ENCODE data around the gene GRIP1.

GRIP1 gene

DNA sequence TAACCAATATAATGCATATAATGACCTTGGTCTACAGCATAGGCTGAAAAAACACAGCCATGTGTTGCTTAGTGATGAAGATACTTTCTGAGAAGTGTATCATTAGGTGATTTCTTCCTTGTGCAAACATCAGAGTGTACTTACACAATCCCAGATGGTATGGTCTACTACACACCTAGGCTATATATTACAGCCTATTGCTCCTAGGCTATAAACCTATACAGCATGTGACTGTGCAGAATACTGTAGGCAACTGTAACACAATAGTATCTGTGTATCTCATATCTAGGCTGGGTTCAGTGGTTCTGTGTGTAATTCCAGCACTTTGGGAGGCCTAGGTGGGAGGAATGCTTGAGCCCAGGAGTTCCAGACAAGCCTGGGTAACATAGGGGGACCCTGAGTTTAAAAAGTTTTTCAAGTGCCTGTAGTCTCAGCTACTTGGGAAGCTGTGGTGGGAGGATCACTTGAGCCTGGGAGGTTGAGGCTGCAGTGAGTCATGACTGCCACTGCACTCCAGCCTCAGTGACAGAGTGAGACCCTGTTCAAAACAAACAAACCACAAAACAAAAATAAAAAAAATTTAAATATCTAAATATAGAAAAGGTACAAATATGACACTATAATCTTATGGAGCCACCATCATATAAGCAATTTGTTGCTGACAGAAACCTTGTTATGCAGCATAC lies 66.6 kb downstream of the GRIP1 start:
- in situ Hi-C loops (cut with HindIII; ENCODE audit: low pct_ligation_motif_present, low sequenced_read_pairs): no loop called here
- DNase-seq: no peak
- H3K4me3 ChIP-seq (ENCODE audit: low read depth, low read length): no peak overlapping the region
- no peaks in the 10 kb centered on the region for H3K27me3 ChIP-seq (replicated peaks)
- no peak overlapping the region for H3K27ac ChIP-seq
- no peaks in the 10 kb centered on the region for H3K36me3 ChIP-seq (replicated peaks)
- TF ChIP-seq, protein P1, sequence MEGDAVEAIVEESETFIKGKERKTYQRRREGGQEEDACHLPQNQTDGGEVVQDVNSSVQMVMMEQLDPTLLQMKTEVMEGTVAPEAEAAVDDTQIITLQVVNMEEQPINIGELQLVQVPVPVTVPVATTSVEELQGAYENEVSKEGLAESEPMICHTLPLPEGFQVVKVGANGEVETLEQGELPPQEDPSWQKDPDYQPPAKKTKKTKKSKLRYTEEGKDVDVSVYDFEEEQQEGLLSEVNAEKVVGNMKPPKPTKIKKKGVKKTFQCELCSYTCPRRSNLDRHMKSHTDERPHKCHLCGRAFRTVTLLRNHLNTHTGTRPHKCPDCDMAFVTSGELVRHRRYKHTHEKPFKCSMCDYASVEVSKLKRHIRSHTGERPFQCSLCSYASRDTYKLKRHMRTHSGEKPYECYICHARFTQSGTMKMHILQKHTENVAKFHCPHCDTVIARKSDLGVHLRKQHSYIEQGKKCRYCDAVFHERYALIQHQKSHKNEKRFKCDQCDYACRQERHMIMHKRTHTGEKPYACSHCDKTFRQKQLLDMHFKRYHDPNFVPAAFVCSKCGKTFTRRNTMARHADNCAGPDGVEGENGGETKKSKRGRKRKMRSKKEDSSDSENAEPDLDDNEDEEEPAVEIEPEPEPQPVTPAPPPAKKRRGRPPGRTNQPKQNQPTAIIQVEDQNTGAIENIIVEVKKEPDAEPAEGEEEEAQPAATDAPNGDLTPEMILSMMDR (IDR thresholded peaks at IDR 0.05; ENCODE audit: low read depth, low read length, missing control alignments): no peak

DNA sequence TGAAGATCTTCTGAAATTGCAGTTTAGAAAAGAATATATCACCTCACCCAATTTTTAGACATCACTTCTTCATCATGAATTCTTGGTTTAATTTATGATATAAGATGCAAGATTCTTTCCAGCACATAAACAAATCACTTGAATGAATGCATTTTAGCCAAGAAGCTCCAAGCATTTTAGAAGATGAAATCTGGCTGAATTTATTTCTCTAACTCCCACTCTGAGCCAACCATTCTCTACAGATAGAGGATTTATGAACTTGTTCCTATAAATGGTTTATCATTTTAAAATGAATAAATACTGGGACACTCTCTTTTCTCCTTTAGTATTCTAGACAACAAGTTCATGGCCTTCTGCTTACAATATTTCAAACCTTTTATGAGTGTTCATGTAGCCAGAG lies 71.7 kb downstream of the GRIP1 start:
- H3K4me3 ChIP-seq (ENCODE audit: low read depth, low read length): no peak overlapping the region
- no peaks in the 10 kb centered on the region for H3K27me3 ChIP-seq (replicated peaks)
- no peaks in the 10 kb centered on the region for H3K36me3 ChIP-seq (replicated peaks)
- H3K27ac ChIP-seq: no peak overlapping the region
- DNase-seq: no peak
- TF ChIP-seq, protein P1 (IDR thresholded peaks at IDR 0.05; ENCODE audit: low read depth, low read length, missing control alignments): no peak
- in situ Hi-C loops (cut with HindIII; ENCODE audit: low pct_ligation_motif_present, low sequenced_read_pairs): no loop called here

DNA sequence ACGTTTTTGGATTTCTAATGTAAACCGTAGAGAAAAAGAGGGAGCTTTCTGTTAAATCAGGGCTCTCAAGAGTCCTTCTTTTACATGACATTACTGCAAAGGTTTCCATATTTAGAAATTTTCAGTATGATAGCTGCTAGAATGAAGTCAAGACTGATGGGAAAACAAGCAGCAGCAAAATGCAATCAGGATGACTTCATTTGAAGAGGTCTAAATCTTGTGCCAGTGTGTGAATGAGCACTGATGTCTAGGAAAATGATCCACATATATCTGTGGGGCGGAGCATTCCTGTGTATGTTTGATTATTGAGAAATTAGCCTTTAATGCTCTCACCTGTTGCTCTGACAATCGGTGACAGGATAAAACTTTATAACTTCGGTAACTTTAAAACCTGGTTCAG lies 73.6 kb downstream of the GRIP1 start:
- no peak for DNase-seq
- in situ Hi-C loops (cut with HindIII; ENCODE audit: low pct_ligation_motif_present, low sequenced_read_pairs): no loop called here
- Histone ChIP-seq H3K27ac (no peak overlapping the region), H3K36me3 (replicated peaks) (no peaks in the 10 kb centered on the region), H3K27me3 (replicated peaks) (no peaks in the 10 kb centered on the region), H3K4me3 (ENCODE audit: low read depth, low read length) (no peak overlapping the region)
- TF ChIP-seq, protein P1 (IDR thresholded peaks at IDR 0.05; ENCODE audit: low read depth, low read length, missing control alignments): no peak

DNA sequence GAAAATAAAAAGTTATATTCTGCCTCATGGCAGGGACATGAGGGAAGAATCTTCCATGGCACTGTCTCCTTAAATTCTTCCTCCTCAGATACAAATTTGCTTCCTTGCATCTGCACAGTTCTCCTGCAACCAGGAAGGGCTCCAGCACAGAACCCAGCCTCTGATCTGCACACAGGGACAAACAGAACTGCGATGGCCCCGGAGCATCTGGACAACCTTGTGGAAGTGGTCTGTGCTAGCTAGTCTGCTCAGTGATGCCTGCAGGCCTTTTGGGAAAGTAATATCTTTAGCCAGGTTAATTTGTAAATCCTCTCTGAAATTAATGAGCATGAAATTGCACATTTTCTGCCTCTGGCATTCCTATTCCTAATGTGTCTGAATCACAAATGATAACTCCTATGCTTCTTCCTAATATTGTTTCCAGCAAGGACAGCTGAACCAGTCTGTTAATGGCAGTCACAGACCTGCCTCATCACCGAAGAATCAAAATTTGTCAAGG lies 74.8 kb downstream of the GRIP1 start:
- H3K36me3 ChIP-seq (replicated peaks): no peaks in the 10 kb centered on the region
- DNase-seq: no peak
- in situ Hi-C loops (cut with HindIII; ENCODE audit: low pct_ligation_motif_present, low sequenced_read_pairs): no loop called here
- no peak overlapping the region for H3K4me3 ChIP-seq (ENCODE audit: low read depth, low read length)
- no peak overlapping the region for H3K27ac ChIP-seq
- no peaks in the 10 kb centered on the region for H3K27me3 ChIP-seq (replicated peaks)
- TF ChIP-seq, protein P1 (IDR thresholded peaks at IDR 0.05; ENCODE audit: low read depth, low read length, missing control alignments): no peak

DNA sequence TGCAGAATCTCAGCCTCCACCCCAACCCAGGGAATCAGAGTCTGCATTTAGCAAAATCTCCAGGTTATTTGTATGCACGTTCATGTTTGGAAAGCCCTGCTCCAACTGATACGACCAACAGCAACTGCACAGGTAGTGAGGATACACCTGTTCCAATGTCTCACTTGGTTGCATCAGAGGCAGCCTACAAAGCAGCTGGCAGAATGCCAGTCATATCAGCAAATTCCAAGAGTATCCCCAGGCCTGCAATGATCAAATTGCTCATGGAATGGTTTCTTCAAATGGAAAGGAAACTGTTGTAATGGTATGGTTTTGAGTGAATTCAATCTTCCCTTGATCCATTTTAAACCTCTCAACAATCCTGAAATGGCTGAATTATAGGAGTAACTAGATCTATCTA lies 75.4 kb downstream of the GRIP1 start:
- H3K27ac ChIP-seq: no peak overlapping the region
- in situ Hi-C loops (cut with HindIII; ENCODE audit: low pct_ligation_motif_present, low sequenced_read_pairs): no loop called here
- H3K27me3 ChIP-seq (replicated peaks): no peaks in the 10 kb centered on the region
- H3K4me3 ChIP-seq (ENCODE audit: low read depth, low read length): no peak overlapping the region
- no peaks in the 10 kb centered on the region for H3K36me3 ChIP-seq (replicated peaks)
- DNase-seq: no peak
- TF ChIP-seq, protein P1 (IDR thresholded peaks at IDR 0.05; ENCODE audit: low read depth, low read length, missing control alignments): no peak
